Neural cell (in vitro differentiated cells): ENCODE results near the gene DOCK9. TPM values are rescaled to one million over a fixed set of nuclear protein-coding genes. Genes with fewer than 3 reads are reported as not detected.

Source experiments
- H2AFZ ChIP-seq: fragments of 200-600, 300-800 bp; sonication (generic), shearing (Covaris generic); 2 replicates; pipeline ENCODE4 v1.6.0; 2014; ENCODE audit warnings: low read depth, mild to moderate bottlenecking, antibody characterized with exemption, low read length, moderate library complexity
- H3F3A ChIP-seq: fragments of 200-600 bp; shearing (Covaris generic); 2 replicates; pipeline ENCODE4 v1.6.1; 2016; ENCODE audit warnings: mild to moderate bottlenecking, moderate library complexity, mixed read lengths, antibody characterized with exemption, low read length; ENCODE audit not compliant: insufficient read depth, poor library complexity, severe bottlenecking
- H3K27ac ChIP-seq: fragments of 200-600, 300-800 bp; sonication (generic), shearing (Covaris generic); 2 replicates; pipeline ENCODE4 v1.5.1; 2014; ENCODE audit warnings: mild to moderate bottlenecking, low read length, moderate library complexity
- H3K27me3 ChIP-seq: fragments of 300-800, 200-600 bp; sonication (generic), shearing (Covaris generic); 2 replicates; pipeline ENCODE4 v1.6.0; 2014; ENCODE audit warnings: mild to moderate bottlenecking, low read depth, low read length, moderate library complexity; ENCODE audit not compliant: insufficient read depth
- H3K36me3 ChIP-seq: fragments of 300-800, 200-600 bp; sonication (generic), shearing (Covaris generic); 2 replicates; pipeline ENCODE4 v1.5.1; 2014; ENCODE audit warnings: mild to moderate bottlenecking, antibody characterized with exemption, low read length, moderate library complexity; ENCODE audit not compliant: insufficient read depth
- H3K4me2 ChIP-seq: fragments of 300-800, 200-600 bp; sonication (generic), shearing (Covaris generic); 2 replicates; pipeline ENCODE4 v1.6.0; 2014; ENCODE audit warnings: mild to moderate bottlenecking, low read length
- H3K4me3 ChIP-seq: fragments of 300-800, 200-600 bp; sonication (generic), shearing (Covaris generic); 2 replicates; pipeline ENCODE4 v1.5.1; 2014; ENCODE audit warnings: mild to moderate bottlenecking, low read length, moderate library complexity
- H3K79me2 ChIP-seq: fragments of 200-600 bp; shearing (Covaris generic); replicated peaks from 2 replicates; pipeline ENCODE4 v1.6.0; 2014; ENCODE audit warnings: mild to moderate bottlenecking, low read length, moderate library complexity; ENCODE audit not compliant: insufficient read depth
- H3K9ac ChIP-seq: fragments of 300-800, 200-600 bp; sonication (generic), shearing (Covaris generic); 2 replicates; pipeline ENCODE4 v1.6.1; 2016; ENCODE audit warnings: mild to moderate bottlenecking, low read length, mixed read lengths
- H3K9me2 ChIP-seq: fragments of 200-600 bp; shearing (Covaris generic); 2 replicates; pipeline ENCODE4 v1.6.1; 2016; ENCODE audit warnings: mild to moderate bottlenecking, low read length, mixed read lengths; ENCODE audit not compliant: insufficient read depth
- H3K9me3 ChIP-seq: fragments of 200-600, 300-800 bp; sonication (generic), shearing (Covaris generic); 2 replicates; pipeline ENCODE4 v1.6.1; 2016; ENCODE audit warnings: mild to moderate bottlenecking, mixed run types, low read length, moderate library complexity, mixed read lengths
- H4K20me1 ChIP-seq: fragments of 200-600 bp; shearing (Covaris generic); 2 replicates; pipeline ENCODE4 v1.6.1; 2016; ENCODE audit warnings: mild to moderate bottlenecking, mixed run types; ENCODE audit not compliant: insufficient read depth
- CTCF ChIP-seq: fragments of 450-650 bp; IDR thresholded peaks from 2 replicates; pipeline ENCODE4 v1.5.1; 2014; ENCODE audit warnings: antibody characterized with exemption, mild to moderate bottlenecking, moderate library complexity; ENCODE audit not compliant: poor library complexity, severe bottlenecking
- EP300 ChIP-seq: fragments of 450-650 bp; conservative IDR thresholded peaks from 2 replicates; pipeline ENCODE4 v1.6.1; 2014; ENCODE audit warnings: antibody characterized with exemption, mild to moderate bottlenecking, moderate library complexity; ENCODE audit not compliant: poor library complexity, severe bottlenecking
- EZH2 ChIP-seq: fragments of 200-600, 300-800 bp; shearing (Covaris generic), sonication (generic); IDR thresholded peaks from 2 replicates; pipeline ENCODE4 v1.6.1; 2014; ENCODE audit warnings: antibody characterized with exemption, low read length, borderline replicate concordance, mild to moderate bottlenecking; ENCODE audit not compliant: insufficient read depth, poor library complexity, severe bottlenecking
- POLR2AphosphoS5 ChIP-seq: IDR thresholded peaks from 2 replicates; pipeline ENCODE4 v1.6.1; 2012
- RAD21 ChIP-seq: fragments of 450-650 bp; conservative IDR thresholded peaks from 2 replicates; pipeline ENCODE4 v1.6.1; 2014; ENCODE audit warnings: antibody characterized with exemption, mild to moderate bottlenecking, moderate library complexity
- REST ChIP-seq: IDR thresholded peaks from 2 replicates; pipeline ENCODE4 v1.6.1; 2012; ENCODE audit warnings: borderline replicate concordance
- SMC3 ChIP-seq: fragments of 450-650 bp; conservative IDR thresholded peaks from 2 replicates; pipeline ENCODE4 v1.6.1; 2014; ENCODE audit warnings: antibody characterized with exemption, mild to moderate bottlenecking, moderate library complexity; ENCODE audit not compliant: poor library complexity
- TAF1 ChIP-seq: IDR thresholded peaks from 2 replicates; pipeline ENCODE4 v1.6.1; 2012; ENCODE audit warnings: low read depth
- polyA plus RNA-seq: library from polyadenylated mRNA; depleted of rRNA; stranded (reverse); fragments of >200 nt; gene quantifications from 2 replicates; pipeline ENCODE4 v1.2.3, GENCODE V29; 2014

DOCK9 gene
- polyA plus RNA-seq, 1 donor from 2014 or later, result 11.4 TPM

- Histone ChIP-seq H2AFZ (no peak overlapping the region), H3K27ac (no peak overlapping the region), H3K36me3 (no peaks in the 10 kb centered on the region)
Observed at GRCh38 chr13:98877466-98877865, 100.4 kb downstream of the DOCK9 start.

GRCh38 chr13:98875146-98875729 is 102.6 kb downstream of the DOCK9 start:
- Histone ChIP-seq H3F3A (no peaks in the 10 kb centered on the region), H3K4me3 (no peak overlapping the region), H3K9me2 (no peaks in the 10 kb centered on the region), H3K9ac (no peak overlapping the region), H3K79me2 (no peaks in the 10 kb centered on the region), H3K36me3 (no peaks in the 10 kb centered on the region), H3K4me2 (no peak overlapping the region), H3K27me3 (no peaks in the 10 kb centered on the region), H3K27ac (no peak overlapping the region), H4K20me1 (no peaks in the 10 kb centered on the region), H2AFZ (no peak overlapping the region), H3K9me3 (no peaks in the 10 kb centered on the region)
- TF ChIP-seq REST, result no peak
- TF ChIP-seq EP300, result no peak
- TF ChIP-seq POLR2AphosphoS5, result no peak
- no peak for TF ChIP-seq TAF1
- no peak for TF ChIP-seq CTCF
- no peak for TF ChIP-seq RAD21
- no peak for TF ChIP-seq EZH2

More at GRCh38 chr13:98877466-98877865, 100.4 kb downstream of the DOCK9 start:
- Histone ChIP-seq H3K9me3 (no peaks in the 10 kb centered on the region), H3K27me3 (no peaks in the 10 kb centered on the region), H3K4me3 (no peak overlapping the region), H3F3A (no peaks in the 10 kb centered on the region), H4K20me1 (no peaks in the 10 kb centered on the region), H3K9ac (no peak overlapping the region), H3K4me2 (no peak overlapping the region), H3K79me2 (no peaks in the 10 kb centered on the region), H3K9me2 (no peaks in the 10 kb centered on the region)
- TF ChIP-seq RAD21 (no peak), SMC3 (no peak), POLR2AphosphoS5 (no peak), CTCF (no peak), REST (no peak), TAF1 (no peak), EZH2 (no peak)
